Measurements from ENCODE around the gene MLF1. TPM values are rescaled to one million over a fixed set of nuclear protein-coding genes. Genes with fewer than 3 reads are reported as not detected.
"Not testable (repeated sequence)": the region's sequence is repeated elsewhere in the genome, so short reads cannot be mapped to it uniquely, and the experiment has no call there.

The MLF1 gene
- total RNA-seq, 2 donors from 2014 or later: 4.4 to 4.9 TPM

GRCh38 chr3:158535918-158536317 lies 35.1 kb upstream of the MLF1 start:
- H3K4me1 ChIP-seq: no peaks in the 10 kb centered on the region
- no peaks in the 10 kb centered on the region for H3K36me3 ChIP-seq
- H3K9ac ChIP-seq (ENCODE audit: low read depth in 2 of 2, low read length in 2 of 2): no peak overlapping the region
- no peaks in the 10 kb centered on the region for H3K9me3 ChIP-seq
- no peak overlapping the region for H3K4me3 ChIP-seq
- no peak overlapping the region for H3K27ac ChIP-seq
- no peaks in the 10 kb centered on the region for H3K27me3 ChIP-seq
- intact Hi-C loops (cut with DNase I): loop anchor here (5.0 to 10.0 kb wide), 2 partner anchors 256 to 921 kb away; no protein-coding TSS in a partner anchor
- DNase-seq: no peak
- TF ChIP-seq CTCF (IDR thresholded peaks at IDR 0.05): no peak

DNA sequence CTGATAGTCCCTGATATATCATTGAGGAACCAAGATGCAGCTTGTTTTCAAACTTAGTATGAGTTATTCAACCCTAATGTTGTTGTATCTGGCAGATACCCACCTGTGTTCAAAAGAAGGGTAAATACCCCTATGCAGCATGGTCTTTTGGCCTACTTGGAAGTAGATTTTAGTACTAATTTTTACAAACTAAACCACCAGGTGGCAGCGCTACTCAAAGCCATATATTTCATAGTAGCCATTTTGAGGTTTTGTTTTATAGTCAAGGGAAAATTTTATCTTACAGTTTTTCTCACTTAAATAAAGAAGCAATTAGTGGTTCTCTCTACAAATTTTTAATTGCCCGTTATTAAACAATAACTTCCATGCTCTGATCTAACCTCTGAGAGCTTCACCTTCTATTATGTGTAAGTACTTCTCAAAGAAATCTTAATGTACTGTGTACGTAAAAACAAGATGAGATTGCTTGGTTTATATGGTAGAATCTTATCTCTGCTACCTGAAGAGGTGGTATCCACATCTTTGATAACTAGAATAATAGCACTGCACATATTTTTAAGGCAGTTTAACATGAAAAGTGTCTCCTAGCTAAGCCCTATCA lies 31.5 kb upstream of the MLF1 start:
- H3K27ac ChIP-seq: no peak overlapping the region
- no peaks in the 10 kb centered on the region for H3K27me3 ChIP-seq
- H3K36me3 ChIP-seq: no peaks in the 10 kb centered on the region
- no peak overlapping the region for H3K9ac ChIP-seq (ENCODE audit: low read depth in 2 of 2, low read length in 2 of 2)
- H3K9me3 ChIP-seq: no peaks in the 10 kb centered on the region
- DNase-seq: peak; percentile 47
- no peaks in the 10 kb centered on the region for H3K4me1 ChIP-seq
- intact Hi-C loops (cut with DNase I): loop anchor here (5.0 to 10.0 kb wide), 3 partner anchors 103 to 925 kb away; partner anchors contain the start of gene GFM1
- TF ChIP-seq CTCF (IDR thresholded peaks at IDR 0.05): peak; percentile 36
- H3K4me3 ChIP-seq: no peak overlapping the region

DNA sequence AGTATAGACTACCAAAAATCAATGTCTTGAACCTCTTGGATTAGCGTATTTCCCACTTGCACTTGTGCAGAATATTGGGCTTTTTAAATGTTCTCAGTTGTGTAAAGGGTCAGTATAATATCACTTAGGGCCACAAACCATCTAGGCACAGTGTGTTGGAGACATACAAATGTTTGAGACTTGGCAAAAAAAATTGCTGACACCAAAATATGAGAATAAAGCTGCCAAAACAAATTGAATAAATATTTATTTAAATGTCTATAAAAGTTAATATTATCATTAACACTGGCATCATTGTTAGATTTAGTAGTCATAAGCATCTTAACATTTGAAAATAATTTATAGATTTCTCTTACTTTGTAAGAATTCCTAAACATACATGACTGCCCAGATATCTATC lies 30.9 kb upstream of the MLF1 start:
- no peak overlapping the region for H3K27ac ChIP-seq
- no peaks in the 10 kb centered on the region for H3K9me3 ChIP-seq
- no peak overlapping the region for H3K9ac ChIP-seq (ENCODE audit: low read depth in 2 of 2, low read length in 2 of 2)
- no peak for TF ChIP-seq CTCF (IDR thresholded peaks at IDR 0.05)
- DNase-seq: no peak
- H3K4me1 ChIP-seq: no peaks in the 10 kb centered on the region
- H3K36me3 ChIP-seq: no peaks in the 10 kb centered on the region
- no peaks in the 10 kb centered on the region for H3K27me3 ChIP-seq
- intact Hi-C loops (cut with DNase I): loop anchor here (5.0 kb wide), 1 partner anchor 102 kb away; the partner anchor contains the start of gene GFM1
- H3K4me3 ChIP-seq: no peak overlapping the region

GRCh38 chr3:158548691-158549090 lies 22.3 kb upstream of the MLF1 start:
- Histone ChIP-seq H3K27ac (no peak overlapping the region), H3K27me3 (no peaks in the 10 kb centered on the region), H3K9me3 (no peaks in the 10 kb centered on the region), H3K9ac (ENCODE audit: low read depth in 2 of 2, low read length in 2 of 2) (no peak overlapping the region), H3K36me3 (no peaks in the 10 kb centered on the region), H3K4me1 (no peaks in the 10 kb centered on the region), H3K4me3 (no peak overlapping the region)
- TF ChIP-seq CTCF (IDR thresholded peaks at IDR 0.05): no peak
- intact Hi-C loops (cut with DNase I): no loop called here
- no peak for DNase-seq

DNA sequence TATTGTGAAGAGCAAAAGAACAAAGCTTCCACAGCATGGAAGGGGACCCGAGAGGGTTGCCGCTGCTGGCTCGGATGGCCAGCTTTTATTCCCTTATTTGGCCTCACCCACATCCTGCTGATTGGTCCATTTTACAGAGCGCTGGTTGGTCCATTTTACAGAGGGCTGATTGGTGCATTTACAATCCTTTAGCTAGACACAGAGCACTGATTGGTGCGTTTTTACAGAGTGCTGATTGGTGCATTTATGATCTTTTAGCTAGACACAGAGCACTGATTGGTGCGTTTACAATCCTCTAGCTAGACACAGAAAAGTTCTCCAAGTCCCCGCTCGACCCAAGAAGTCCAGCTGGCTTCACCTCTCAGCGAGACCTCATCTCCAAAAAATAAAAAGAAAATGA lies 21.1 kb upstream of the MLF1 start:
- H3K9me3 ChIP-seq; H3K27ac ChIP-seq; DNase-seq; intact Hi-C loops (cut with DNase I); H3K36me3 ChIP-seq; H3K4me3 ChIP-seq; H3K27me3 ChIP-seq; H3K4me1 ChIP-seq; H3K9ac ChIP-seq (ENCODE audit: low read depth in 2 of 2, low read length in 2 of 2): not testable (repeated sequence)

- intact Hi-C loops (cut with DNase I): no loop called here
- no peak for DNase-seq
- Histone ChIP-seq H3K27me3 (no peaks in the 10 kb centered on the region), H3K9ac (ENCODE audit: low read depth in 2 of 2, low read length in 2 of 2) (no peak overlapping the region), H3K4me3 (no peak overlapping the region), H3K4me1 (no peaks in the 10 kb centered on the region), H3K27ac (no peak overlapping the region), H3K9me3 (no peaks in the 10 kb centered on the region), H3K36me3 (no peaks in the 10 kb centered on the region)
- no peak for TF ChIP-seq CTCF (IDR thresholded peaks at IDR 0.05)
Observed at GRCh38 chr3:158552124-158552523, 18.9 kb upstream of the MLF1 start.
